ENCODE measurements around the gene PRKAG1.

PRKAG1 gene

DNA sequence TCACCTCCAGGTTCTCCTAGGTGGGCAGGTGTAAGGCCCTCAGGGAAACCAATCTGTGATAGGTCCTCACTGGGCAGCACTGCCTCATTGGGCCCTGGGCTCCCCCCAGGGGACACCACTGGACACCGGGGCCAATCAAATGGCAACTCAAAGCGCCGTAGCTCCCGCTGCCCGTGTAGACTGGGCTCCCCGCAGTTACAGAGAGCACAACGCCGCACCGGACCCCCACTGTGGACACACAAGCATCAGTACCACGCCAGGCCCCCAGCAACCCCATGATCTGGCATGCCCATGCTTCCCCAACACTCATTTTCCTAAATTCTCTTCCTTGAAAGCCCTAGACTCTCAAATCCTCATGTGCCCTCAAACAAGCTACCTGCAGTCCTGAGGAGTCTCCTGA lies 35.9 kb upstream of the PRKAG1 start:
- FAIRE-seq (no peak), DNase-seq (ENCODE audit: insufficient read length, low spot score) (no peak)
- no peak for TF ChIP-seq POLR2A (IDR thresholded peaks at IDR 0.05; ENCODE audit: low read depth, low read length)

DNA sequence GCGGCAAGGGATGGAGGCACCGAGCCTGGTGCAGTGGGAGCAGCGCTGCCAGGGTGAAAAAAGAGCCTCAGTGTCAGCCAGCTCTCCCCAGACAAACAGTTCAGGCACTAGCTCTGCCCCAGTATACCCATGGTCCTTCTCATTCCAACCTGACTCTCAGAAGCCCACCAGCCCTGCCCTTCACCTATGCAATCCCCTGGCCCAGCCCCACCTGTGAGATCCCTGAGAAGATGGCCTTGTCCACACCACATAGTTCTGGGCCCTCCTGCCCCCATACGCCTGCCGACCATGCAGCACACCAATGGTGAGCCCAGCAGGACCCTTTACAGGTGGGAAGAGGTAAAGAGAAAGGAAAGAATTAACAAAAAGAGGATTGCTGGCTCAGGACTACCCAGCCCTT lies 35.5 kb upstream of the PRKAG1 start:
- FAIRE-seq = no peak
- TF ChIP-seq POLR2A (IDR thresholded peaks at IDR 0.05; ENCODE audit: low read depth, low read length) = no peak
- DNase-seq (ENCODE audit: insufficient read length, low spot score) = no peak

DNA sequence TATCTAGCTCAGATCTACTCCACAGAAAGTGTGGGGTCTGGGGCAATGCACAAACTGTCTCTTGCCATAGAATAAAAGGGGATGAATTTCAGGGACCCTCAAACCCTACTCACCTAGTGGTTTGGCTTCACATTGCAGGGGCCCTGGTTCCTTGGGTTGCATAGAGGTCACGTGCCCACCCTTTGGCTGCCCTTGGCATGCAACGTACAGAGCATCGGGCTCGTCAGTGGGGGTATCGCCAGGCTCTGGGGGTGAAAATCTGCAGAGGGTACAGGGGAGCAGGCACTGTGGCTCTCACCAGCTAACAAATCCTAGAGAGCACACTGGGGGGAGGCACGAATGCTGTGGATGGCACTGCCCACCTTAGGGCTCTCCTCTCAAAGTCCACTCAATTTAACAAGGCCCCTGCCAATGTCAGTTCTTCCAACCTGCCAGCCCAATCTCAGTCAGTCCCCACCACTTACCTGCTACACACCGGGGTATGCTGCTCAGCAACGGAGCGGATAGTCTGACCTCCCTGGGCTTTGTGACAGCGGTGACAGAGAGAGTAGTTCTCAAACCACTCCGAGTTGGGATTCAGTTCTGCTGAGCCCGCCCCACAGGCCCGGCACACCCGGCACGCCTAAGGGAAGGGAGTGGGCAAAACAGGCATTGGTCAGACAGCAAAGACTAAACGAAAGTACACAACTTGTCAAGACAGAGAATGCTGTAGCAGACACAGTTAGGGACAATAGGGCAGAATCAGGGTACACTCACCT lies 34.1 kb upstream of the PRKAG1 start:
- no peak for TF ChIP-seq POLR2A (IDR thresholded peaks at IDR 0.05; ENCODE audit: low read depth, low read length)
- FAIRE-seq (no peak), DNase-seq (ENCODE audit: insufficient read length, low spot score) (no peak)

DNA sequence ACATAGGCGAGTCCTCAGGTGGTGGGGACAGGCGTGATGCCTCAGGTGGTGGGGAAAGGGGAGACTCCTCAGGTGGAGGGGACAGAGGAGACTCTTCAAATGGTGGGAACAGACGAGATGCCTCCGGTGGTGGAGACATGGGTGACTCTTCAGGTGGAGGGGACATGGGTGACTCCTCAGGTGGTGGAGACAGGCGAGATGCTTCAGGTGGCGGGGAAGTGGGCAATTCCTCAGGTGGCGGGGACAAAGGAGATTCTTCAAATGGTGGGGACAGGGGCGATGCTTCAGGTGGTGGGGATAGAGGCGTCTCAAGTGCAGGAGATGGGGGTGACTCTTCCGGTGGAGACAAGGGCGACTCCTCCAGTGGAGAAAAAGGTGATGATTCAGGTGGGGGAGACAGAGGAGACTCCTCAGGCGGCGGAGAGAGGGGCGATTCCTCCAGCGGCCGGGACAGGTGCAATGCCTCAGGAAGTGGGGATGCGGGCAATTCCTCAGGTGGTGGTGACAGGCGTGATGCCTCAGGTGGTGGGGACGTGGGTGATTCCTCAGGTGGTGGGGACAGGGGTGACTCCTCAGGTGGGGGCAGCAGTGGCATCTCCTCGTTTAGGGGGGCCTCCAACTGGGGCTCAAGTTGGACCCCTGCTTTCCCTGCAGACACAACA lies 33.3 kb upstream of the PRKAG1 start:
- DNase-seq (ENCODE audit: insufficient read length, low spot score) = no peak
- no peak for FAIRE-seq
- no peak for TF ChIP-seq POLR2A (IDR thresholded peaks at IDR 0.05; ENCODE audit: low read depth, low read length)

DNA sequence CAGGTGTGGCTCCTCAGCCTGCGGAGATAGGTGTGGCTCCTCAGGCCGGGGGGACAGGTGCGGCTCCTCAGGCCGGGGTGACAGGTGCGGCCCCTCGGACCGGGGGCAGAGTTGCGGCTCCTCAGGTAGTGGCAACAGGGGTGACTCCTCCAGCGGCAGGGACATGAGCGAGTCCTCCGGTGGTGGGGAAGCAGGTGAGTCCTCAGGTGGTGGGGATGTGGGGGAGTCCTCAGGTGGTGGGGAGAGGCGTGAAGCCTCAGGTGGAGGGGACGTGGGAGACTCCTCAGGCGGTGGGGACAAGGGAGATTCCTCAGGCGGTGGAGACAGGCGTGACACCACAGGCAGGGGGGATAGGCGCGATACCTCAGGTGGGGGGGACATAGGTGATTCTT lies 32.8 kb upstream of the PRKAG1 start:
- no peak for TF ChIP-seq POLR2A (IDR thresholded peaks at IDR 0.05; ENCODE audit: low read depth, low read length)
- FAIRE-seq (no peak), DNase-seq (ENCODE audit: insufficient read length, low spot score) (no peak)

DNA sequence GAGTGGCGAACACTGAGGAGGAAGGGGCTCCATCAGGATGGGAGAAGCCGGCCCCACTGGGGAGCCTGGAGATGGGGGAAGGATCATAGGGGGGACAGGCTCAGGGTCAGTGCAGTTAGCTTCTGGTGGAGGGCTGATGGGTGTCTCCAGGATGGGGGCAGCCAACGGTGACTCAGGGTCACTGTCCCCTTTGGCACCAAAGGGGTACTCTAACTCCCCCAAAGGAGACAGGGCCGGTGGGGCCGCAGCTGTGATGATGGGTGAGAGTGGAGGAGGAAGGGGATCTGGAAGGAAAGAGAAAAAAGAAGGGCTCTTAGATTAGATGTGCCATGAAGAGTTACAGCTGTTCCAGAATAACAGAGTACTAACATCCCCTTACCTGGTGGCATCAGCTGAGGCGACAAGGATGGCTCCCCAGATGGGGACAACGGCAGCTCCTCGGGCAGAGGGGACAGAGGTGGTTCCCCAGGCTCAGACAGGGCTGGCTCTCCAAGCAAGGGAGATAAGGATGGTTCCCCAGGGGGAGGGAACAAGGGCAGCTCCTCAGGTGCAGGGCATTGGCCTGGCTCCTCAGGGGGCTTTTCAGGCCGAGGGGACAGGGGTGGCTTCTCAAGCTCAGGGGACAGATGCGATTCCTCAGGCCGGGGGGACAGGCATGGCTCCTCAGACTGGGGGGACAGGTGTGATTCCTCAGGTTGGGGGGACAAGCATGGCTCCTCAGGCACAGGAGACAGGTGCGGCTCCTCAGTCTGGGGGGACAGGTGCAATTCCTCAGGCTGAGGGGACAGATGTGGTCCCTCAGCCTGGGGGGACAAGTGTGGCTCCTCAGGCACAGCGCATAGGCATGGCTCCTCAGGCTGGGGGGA lies 32.2 kb upstream of the PRKAG1 start:
- TF ChIP-seq POLR2A (IDR thresholded peaks at IDR 0.05; ENCODE audit: low read depth, low read length) = no peak
- DNase-seq (ENCODE audit: insufficient read length, low spot score) (no peak), FAIRE-seq (no peak)

DNA sequence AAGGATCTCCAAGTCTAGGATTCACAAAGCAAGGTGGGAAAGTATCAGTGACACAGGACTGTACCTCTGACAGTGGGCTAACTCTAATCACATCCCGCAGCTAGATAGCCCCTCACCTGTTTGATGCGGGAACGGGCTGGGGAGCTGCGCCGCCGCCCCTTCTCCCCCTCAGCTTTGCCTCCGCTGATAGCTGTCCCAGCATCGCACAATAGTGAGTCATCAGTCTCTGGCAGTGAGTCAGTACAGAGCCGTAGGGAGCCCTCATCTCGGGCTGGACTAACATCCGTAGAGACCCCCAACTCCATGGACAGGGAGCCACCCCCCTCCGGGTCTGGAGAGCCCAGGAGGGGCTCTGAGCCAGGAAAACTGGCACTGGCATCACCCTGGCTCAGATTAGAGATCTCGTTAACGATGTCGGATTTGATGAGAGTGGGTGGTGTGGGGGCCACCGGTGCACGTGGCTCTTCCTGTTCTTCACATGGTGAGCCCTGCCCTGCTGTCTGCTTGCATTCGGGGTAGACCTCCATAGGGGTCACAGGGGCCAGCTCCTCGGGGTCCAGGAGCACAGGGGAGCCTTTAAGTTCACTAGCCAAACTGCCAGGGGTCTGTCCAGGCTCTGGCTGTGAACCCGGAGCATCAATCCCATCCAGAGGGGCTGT lies 31.1 kb upstream of the PRKAG1 start:
- TF ChIP-seq POLR2A (IDR thresholded peaks at IDR 0.05; ENCODE audit: low read depth, low read length) = no peak
- FAIRE-seq = no peak
- peak; percentile 94 for DNase-seq (ENCODE audit: insufficient read length, low spot score)

DNA sequence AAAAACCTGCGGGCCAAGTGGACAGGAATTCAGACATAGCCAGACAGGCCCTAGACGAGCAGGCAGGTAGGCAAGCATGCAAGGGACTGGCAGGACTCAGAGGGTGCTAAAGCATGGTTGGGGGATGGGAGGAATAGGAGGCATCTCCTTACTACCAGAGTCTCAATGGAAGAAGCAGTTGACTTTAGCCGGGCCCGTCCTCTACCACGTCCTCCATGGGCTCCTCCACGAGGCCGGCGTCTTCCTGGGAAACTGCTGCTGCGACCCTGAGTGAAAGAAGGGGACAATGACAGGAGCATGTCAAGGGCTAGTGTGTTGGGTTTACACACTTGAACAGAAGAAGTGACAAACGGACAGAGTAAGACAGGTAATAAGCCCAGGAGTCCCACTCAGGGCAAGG lies 30.4 kb upstream of the PRKAG1 start:
- no peak for DNase-seq (ENCODE audit: insufficient read length, low spot score)
- no peak for FAIRE-seq
- no peak for TF ChIP-seq POLR2A (IDR thresholded peaks at IDR 0.05; ENCODE audit: low read depth, low read length)

DNA sequence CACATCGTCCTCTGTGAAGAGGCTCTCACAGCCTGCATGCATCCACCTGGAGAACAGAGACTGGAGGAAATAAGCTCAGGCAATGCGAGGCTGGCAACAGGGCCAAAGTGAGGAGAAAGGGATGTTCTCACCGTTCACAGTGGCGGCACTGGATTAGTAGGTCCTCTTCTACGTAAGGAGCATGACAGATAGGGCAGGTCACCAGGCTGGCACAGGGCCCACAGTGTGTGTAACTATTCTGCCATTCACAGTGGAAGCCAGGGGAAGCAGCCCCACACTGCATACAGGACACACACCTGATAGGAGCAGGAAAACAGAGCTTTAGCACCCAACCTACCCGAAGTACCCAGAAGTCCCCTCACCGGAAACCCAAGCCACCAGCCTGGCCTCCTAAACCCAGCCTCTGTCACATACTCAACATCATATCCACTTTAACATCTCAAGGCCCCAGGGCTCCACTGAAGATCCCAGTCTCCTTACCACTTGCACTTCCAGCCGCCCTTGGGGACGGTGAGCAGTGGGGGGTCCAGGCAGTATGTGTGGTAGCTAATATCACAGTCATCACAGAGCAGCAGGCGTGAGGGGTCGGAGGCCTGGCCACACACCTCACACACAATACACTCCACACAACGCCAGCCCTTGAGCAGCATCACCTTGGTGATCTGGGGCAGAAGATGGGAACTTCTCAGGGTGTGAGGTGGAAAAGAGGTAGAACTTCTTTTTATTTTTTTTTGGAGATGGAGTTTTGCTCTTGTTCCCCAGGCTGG lies 27.7 kb upstream of the PRKAG1 start:
- no peak for DNase-seq (ENCODE audit: insufficient read length, low spot score)
- FAIRE-seq = no peak
- TF ChIP-seq POLR2A (IDR thresholded peaks at IDR 0.05; ENCODE audit: low read depth, low read length) = no peak

DNA sequence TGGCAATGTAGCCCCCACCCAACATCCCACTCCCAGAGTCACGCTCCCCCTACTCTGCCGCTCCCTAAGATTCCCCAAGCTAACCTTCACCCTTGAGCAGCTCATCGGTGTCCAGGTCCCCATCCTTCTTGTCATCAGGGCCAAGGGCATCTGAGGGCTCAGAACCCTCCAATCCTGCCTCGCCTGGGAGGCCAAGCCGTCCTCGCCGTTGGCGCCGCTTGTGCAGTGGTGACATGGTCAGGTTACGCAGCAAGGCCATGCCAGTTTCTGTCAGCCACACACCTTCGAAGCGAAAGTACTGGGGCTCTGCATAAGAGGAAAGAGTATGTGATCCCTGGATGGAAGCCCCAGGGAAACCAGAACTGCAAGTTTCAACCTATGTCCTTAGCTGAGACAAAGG lies 26.1 kb upstream of the PRKAG1 start:
- FAIRE-seq = no peak
- TF ChIP-seq POLR2A (IDR thresholded peaks at IDR 0.05; ENCODE audit: low read depth, low read length) = no peak
- DNase-seq (ENCODE audit: insufficient read length, low spot score) = no peak

DNA sequence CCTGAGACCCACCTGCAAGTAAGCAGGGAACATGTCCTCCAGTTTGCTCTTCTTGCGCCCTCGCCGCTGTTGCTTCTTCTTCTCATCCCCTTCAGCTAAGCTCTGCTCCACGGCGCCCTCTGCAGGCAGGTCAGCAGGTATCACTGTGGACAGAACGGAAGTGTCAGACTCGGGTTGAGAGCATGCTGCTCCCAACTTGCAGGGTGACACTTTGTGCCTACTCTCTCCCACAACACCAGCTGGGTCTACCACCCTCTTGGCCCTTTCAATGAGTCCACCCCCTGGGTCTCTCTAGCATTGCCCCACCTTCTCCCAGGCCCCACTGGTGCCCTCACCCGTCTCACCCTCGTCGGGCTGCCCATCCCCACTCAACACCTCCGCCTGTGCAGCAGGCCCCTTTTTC lies 25.3 kb upstream of the PRKAG1 start:
- FAIRE-seq = no peak
- no peak for DNase-seq (ENCODE audit: insufficient read length, low spot score)
- TF ChIP-seq POLR2A (IDR thresholded peaks at IDR 0.05; ENCODE audit: low read depth, low read length) = no peak

DNA sequence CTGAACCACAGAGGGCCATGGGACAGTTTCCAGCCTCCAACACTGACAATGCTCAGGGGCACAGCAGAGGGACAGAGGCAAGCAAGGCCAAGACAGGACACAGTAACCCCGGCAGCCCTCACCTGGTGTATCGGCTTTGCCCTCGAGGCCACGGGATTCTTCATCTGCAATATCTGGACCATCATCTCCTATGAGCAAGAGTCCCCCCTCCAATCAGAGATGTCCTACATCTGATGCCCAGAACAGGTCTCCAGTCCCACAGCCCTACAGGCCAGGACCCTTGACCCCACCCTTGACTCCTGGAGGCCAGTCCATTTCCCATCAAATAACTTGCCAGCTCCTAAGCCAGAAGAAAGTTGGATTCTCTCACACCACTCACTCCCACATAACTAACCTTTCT lies 24.7 kb upstream of the PRKAG1 start:
- DNase-seq (ENCODE audit: insufficient read length, low spot score) (no peak), FAIRE-seq (no peak)
- TF ChIP-seq POLR2A (IDR thresholded peaks at IDR 0.05; ENCODE audit: low read depth, low read length) = no peak

DNA sequence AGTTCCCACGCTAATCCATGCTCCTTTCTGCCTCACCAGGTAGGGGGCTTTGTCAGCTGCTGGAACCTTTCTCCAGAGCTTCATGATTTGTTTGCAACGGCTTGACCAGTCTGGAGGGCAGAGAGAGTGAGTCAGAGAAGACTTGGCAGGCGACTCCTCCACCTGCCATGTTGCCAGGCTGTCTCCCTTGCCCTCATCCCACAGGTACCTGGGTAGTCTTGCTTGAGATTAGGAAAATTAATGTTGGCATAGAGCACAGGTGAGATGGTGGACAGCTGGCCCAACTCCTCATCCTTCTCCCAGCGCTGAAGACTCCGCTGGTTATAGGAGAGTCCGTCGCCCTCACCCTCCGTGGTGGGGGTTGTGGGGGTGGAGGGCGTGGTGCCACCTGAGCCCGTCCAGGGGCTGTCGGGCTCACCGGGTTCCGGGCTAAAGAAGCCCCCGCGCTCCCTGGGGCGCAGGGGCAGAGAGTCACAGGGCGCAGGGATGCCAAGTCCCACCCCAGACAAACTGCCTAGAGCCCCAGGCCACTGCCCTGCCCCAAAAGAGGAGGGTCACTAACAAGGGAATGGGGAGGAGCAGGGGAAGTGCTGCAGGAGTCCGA lies 23.4 kb upstream of the PRKAG1 start:
- no peak for TF ChIP-seq POLR2A (IDR thresholded peaks at IDR 0.05; ENCODE audit: low read depth, low read length)
- no peak for DNase-seq (ENCODE audit: insufficient read length, low spot score)
- FAIRE-seq = no peak
